GM10248 (cell line): ENCODE results near the gene KRT17.
"Not testable (repeated sequence)": the region's sequence is repeated elsewhere in the genome, so short reads cannot be mapped to it uniquely, and the experiment has no call there.

ENCODE experiments used
- CTCF ChIA-PET: fragments of 300-600 bp; sonication (Branson Sonifier 250); formaldehyde crosslinking; extraction: SDS; loops from one replicate; lab custom pipeline; 2021; ENCODE audit warnings: antibody characterized with exemption; lab: Yijun Ruan, JAX
- POLR2A ChIA-PET: fragments of 350-650 bp; sonication (Branson Sonifier 250); formaldehyde crosslinking; extraction: SDS; loops from one replicate; lab custom pipeline; 2020; ENCODE audit warnings: antibody characterized with exemption; lab: Yijun Ruan, JAX
- DNase-seq: peaks from one replicate; pipeline ENCODE4 v3.0.0; 2012; ENCODE audit errors: extremely low spot score
- TF ChIP-seq, protein P1 (sequence below): IDR thresholded peaks from 2 replicates; pipeline ENCODE4 v1.5.1; 2012; ENCODE audit warnings: mild to moderate bottlenecking, low read depth; ENCODE audit errors: extremely low read depth, missing control alignments, control extremely low read depth

The KRT17 gene

DNA sequence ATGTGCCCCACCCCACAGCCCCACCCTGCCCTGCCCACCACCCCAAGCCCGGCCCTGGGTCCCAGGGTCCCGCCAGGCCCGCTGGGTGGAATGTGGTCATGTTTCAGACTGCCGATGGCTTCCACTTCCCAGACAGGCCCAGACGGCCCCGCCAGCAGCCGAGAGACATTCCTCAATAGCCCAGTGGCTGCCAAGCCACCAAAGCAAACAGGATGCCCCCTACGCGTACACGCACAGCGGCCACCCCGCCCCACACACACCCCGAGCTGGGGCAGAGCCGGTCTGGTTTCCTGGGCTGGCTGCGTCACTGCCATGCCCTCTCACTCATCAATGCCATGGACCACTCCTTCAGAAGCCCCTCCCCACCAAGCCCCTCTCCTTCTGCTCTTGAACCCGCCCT is 1.2 kb upstream of the KRT17 start:
- no peak for DNase-seq

DNA sequence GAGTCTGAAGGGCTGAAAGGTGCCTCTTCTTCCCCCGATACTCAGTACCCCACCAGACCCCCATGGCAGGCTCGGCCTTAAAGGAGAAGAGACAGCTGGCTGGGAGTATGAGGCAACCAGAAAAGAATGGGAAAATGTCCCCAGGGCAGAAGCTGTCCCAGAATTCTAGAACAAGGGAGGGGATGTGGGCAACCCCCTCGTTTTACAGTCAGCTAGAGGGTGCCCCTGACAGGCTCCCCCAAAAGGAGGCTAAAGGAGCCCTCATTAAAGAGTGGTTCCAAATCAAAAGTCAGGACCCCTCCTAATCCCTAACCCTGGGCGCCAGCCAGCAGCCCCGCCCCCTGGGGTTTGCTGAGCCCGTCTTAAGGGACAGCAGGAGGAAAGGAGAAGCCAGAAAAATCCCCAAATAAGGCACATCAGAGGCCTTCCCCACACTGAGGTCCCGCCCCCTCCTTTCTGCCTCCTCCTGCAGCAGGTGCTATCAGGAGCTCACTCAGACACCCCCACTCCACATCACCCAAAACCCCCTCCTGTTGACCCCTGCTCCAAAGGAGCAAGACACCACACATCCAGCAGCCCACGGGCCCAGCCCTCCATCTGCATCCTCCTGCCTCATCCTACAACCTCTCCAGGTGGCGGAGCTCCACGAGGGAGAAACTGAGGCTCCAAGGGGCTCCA is 1.1 kb downstream of the KRT17 start:
- CTCF ChIA-PET, result interaction anchor here (0.9 to 1.4 kb wide), 2 partner anchors 25 kb away, joined by 4 to 9 read pairs; no protein-coding TSS in a partner anchor
- POLR2A ChIA-PET, DNase-seq: not testable (repeated sequence)

More for the DNA sequence above, 1.2 kb upstream of the KRT17 start:
- ChIA-PET POLR2A (no interaction called here), CTCF (interaction anchor here (1.4 kb wide), 1 partner anchor 37 kb away, joined by 4 read pairs; no protein-coding TSS in a partner anchor)
- TF ChIP-seq, protein P1, sequence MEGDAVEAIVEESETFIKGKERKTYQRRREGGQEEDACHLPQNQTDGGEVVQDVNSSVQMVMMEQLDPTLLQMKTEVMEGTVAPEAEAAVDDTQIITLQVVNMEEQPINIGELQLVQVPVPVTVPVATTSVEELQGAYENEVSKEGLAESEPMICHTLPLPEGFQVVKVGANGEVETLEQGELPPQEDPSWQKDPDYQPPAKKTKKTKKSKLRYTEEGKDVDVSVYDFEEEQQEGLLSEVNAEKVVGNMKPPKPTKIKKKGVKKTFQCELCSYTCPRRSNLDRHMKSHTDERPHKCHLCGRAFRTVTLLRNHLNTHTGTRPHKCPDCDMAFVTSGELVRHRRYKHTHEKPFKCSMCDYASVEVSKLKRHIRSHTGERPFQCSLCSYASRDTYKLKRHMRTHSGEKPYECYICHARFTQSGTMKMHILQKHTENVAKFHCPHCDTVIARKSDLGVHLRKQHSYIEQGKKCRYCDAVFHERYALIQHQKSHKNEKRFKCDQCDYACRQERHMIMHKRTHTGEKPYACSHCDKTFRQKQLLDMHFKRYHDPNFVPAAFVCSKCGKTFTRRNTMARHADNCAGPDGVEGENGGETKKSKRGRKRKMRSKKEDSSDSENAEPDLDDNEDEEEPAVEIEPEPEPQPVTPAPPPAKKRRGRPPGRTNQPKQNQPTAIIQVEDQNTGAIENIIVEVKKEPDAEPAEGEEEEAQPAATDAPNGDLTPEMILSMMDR, result no peak

DNA sequence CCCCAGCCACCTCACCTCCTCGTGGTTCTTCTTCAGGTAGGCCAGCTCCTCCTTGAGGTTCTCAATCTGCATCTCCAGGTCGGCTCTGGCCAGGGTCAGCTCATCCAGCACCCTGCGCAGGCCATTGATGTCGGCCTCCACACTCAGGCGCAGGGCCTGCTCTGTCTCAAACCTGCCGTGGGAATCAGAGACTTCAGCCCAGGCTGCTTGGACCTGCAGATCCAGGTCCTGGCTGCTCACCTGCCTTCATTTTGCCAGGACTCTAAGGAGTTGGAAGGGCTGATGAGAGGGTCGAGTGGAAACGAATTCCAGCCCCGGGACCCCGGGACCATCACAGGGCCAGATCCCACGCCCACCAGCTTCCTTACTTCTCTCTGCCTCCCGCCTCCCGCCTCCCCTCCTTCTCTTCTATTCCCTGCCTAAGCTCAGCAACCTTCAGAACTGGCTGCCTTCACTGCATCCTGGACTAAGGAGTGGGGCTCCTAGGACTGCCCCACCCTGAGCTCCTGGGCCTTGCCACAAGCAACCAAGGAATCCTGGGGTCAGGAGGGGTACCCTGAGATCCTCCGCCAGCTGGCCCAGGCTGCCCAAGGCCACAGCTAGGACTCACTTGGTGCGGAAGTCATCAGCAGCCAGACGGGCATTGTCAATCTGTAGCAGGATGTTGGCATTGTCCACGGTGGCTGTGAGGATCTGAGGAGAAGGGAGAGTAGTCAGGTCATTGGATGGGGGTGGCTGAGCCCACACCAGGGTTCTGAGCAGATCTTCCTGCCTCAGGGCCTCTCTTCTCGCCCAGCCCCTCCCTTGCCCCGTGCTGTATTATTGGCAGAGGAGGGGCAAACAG is 1.8 kb downstream of the KRT17 start:
- CTCF ChIA-PET, result interaction anchor here (1.4 kb wide), 1 partner anchor 26 kb away, joined by 9 read pairs; no protein-coding TSS in a partner anchor
- POLR2A ChIA-PET, DNase-seq: not testable (repeated sequence)

DNA sequence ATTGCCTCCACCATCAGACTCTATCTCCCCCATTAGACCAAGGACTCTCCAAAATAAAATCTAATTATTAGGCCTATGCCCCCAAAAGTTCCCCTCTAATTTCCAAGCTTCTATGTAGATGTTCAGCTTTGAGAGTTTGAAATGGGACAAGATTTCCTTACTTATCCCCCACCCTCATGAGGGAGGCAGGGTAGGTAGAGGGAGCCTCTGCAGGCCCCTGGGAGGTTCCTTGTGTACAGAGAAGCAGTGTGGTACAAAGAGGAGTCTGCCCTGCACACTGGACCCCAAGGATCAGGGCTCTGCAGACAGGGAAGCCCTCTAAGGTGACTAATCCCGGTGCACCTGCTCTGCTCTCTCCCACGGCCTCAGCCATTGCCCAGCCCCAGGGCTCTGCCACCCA is 2.5 kb downstream of the KRT17 start:
- DNase-seq, result no peak
- TF ChIP-seq, protein P1, result no peak
- ChIA-PET POLR2A (no interaction called here), CTCF (interaction anchor here (1.4 kb wide), 1 partner anchor 27 kb away, joined by 9 read pairs; no protein-coding TSS in a partner anchor)

DNA sequence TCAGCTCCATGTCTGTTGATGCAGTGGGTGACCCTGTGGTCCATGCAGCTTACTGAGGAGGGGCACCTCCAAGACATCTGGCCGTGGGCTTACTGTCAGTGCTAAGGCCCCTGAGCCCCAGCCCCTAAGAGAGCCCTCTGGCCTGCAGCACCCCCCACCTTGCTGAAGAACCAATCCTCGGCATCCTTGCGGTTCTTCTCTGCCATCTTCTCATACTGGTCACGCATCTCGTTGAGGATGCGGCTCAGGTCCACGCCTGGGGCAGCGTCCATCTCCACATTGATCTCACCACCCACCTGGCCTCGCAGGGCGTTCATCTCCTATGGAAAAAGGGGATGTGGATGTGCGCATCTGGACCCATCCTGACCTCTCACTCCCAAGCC is 2.9 kb downstream of the KRT17 start:
- DNase-seq, POLR2A ChIA-PET: not testable (repeated sequence)
- CTCF ChIA-PET, result interaction anchor here (1.4 kb wide), 1 partner anchor 27 kb away, joined by 6 read pairs; no protein-coding TSS in a partner anchor

DNA sequence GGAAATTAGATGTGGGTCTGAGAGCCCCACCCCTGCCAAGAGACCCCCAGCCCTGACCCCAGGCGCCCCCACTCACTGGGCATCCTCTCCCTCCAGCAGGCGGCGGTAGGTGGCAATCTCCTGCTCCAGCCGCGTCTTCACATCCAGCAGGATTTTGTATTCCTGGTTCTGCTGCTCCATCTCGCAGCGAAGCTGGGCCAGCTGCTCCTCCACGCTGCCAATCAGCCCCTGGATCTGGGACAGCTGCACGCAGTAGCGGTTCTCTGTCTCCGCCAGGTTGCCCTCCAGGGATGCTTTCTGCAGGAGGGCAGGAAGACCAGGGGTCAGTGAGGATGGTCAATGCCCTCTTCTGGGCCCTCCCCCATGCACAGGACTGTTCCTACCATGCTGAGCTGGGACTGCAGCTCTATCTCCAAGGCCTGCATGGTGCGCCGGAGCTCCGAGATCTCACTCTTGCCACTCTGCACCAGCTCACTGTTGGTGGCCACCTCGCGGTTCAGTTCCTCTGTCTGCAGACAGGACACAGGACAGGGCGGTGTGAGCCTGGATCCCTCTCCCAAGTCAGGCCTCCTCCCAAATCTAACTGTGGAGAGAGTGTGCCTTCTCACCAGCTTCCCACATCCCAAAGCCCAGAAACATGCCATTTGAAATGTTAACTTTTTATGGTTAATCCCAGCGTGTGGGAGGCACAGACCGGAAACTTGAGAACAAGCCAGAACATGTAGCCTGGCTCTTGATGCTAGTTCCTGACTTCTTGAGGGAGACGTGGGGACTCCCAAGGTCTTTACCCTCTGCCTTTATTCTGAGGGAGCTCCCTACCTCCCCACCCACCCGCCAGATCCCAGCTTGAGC is 3.6 kb downstream of the KRT17 start:
- no peak for DNase-seq
- TF ChIP-seq, protein P1, result no peak
- POLR2A ChIA-PET, result no interaction called here
- CTCF ChIA-PET, result interaction anchor here (1.4 kb wide), 1 partner anchor 28 kb away, joined by 6 read pairs; no protein-coding TSS in a partner anchor

DNA sequence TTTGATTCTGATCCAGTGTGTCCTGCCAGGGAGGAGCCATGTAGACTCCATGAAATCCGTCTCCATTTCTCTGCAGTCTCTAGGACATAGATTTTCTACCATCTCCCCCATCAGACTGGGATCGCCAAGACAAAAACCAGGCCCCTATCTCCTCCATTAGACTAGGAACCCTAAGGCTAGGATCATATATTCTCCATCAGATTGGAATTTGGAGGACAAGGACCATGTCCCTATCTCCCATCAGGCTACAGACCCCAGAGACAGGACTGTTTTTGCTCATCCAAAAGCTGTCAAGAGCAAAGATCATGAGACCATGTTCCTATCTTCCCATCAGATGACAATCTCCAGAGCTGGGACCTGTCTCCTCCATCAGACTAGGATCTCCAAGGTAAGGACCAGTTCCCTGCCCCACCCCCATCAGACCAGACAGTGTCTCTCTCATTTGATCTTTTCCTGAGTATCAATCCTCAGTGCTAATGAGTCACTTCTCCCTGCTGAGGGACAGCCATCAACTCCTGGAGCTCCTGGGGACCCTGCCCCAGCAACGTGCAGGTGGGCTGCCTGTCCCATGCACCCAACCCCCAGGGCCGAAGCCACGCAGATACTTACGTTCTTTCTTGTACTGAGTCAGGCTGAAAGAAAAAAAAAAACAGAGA is 4.3 kb downstream of the KRT17 start:
- DNase-seq, POLR2A ChIA-PET: not testable (repeated sequence)
- CTCF ChIA-PET, result interaction anchor here (1.4 kb wide), 1 partner anchor 28 kb away, joined by 6 read pairs; no protein-coding TSS in a partner anchor
